ENCODE measurements around the gene RNF217.
"Not testable (repeated sequence)": the region's sequence is repeated elsewhere in the genome, so short reads cannot be mapped to it uniquely, and the experiment has no call there.

The RNF217 gene

DNA sequence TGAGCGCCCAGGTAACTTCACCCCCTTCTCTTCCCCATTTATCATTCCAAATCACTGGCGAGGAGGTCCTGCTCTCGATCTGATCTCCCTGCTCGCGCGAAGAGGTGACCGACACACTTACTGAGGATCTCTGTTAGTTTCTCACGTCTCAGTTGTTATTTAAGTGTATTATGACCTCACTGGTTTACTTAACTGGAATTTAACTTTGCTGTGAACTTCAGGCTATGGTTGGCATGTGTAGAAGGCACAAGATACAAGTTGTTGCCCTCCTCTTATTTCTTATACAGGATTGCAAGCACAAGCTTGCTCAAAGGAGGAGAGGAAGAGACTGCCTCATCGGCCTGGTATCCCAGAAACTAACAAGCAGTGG lies 1.2 kb downstream of the RNF217 start:
- no peak for DNase-seq

DNA sequence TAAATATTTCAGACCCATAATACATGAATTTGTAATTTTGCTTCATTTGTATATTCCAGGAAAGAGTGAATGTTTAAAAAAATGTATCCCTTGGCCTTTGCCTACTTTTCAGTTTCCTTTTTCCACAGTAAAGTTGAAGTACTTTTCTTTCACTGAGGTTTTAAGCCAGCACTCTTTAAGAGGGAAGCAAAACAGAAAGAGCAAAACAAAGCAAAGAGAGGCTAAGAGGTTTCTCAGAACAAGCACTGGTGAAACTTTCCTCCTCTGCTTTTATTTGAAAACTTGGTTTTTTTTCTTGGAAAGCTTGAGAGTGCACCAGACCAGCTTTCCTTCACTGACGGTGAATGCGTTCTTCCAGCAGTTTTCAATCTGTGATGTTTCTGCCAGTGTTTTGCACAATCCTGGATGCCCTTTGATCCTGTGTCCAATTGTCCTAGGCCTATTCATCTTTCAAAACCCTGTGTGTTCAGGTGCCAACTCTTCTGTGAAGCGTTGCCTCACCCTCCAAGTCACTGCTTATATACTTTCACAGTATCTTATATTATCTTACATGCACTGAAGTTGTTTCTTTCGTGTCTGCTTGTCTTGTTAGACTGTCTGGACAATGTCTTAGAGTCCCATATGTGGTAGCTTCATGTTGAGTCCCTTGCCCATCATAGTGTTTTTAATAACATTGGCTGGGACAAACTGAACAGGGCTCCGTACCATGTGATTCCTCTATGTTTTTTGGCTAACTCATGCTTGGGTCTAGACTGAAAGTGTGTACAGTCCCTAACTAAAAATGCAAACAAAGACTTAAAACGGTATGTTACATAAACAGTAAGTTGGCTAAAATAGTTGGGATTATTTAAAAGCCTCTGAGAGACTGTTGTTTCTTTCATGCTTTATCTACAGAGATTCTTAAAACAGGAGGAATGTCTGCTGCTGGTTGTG lies 1.9 kb downstream of the RNF217 start:
- DNase-seq, result no peak

DNA sequence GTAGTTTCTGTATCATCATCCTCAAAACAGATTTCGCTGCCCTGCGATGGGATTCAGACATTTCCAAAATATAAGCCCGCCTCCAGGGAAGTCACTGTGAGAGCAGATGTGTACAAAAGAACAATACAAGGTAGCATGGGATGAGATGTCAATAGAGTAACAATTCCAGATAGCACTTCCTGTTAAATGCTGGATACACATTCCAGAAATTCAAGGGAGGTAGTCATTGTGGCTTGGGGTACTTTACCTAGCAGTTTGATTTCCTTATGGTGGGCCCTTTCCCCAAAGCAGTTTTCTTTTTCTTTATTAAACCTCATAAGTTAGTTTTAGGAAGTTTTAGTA lies 2.5 kb downstream of the RNF217 start:
- DNase-seq, result no peak

DNA sequence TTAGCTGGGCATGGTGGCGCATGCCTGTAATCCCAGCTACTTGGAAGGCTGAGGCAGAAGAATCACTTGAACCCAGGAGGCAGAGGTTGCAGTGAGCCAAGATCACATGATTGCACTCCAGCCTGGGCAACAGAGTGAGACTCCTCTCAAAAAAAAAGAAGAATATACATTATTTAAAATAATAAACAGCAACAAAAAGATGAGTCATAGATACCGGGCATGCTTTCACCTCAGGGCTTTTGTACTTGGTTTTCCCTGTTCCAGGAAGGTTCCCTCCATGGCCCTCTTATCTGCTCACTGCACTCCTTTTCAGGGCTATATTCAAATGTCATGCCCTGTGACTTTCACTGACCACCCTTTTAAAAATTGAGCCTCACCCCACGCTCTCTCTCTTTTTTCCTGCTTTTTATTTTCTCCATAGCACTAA lies 3.2 kb downstream of the RNF217 start:
- not testable (repeated sequence) for DNase-seq

DNA sequence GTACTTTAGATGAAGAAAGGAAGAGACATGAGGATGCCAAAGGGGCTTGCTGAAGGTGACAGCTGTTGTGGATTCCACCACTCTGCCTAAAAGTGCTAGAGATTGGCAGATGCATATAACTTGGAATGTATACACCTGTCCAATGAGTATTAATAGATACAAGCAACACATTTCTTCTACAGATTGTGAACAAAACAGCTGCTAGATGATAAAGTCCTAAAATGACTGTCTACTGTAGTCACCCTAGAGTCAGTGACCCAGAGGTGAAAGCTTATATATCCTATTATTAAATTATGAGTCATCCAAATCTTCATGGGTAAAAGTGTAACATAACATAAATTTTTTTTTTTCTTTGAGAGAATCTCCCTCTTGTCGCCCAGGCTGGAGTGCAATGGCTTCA lies 5.2 kb downstream of the RNF217 start:
- no peak for DNase-seq

DNA sequence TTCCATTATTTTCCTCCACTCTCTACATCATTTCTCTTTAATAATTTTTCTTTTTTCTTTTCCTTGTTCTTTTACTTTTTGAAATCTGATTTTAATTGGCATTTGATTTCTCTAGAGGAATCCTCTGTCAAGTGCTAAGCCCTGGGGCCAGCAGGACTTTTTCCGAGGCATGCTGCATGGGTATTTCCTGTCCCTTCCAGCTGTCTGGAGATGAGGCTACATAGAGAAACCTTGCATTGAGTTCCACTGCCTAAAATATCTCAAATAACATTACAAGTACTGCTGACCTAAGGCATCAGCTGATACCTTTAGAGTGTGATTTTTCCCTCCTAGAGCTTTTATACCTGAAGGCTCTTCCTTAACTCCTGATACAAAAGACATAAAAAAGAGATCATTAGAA lies 6.2 kb downstream of the RNF217 start:
- DNase-seq, result no peak

DNA sequence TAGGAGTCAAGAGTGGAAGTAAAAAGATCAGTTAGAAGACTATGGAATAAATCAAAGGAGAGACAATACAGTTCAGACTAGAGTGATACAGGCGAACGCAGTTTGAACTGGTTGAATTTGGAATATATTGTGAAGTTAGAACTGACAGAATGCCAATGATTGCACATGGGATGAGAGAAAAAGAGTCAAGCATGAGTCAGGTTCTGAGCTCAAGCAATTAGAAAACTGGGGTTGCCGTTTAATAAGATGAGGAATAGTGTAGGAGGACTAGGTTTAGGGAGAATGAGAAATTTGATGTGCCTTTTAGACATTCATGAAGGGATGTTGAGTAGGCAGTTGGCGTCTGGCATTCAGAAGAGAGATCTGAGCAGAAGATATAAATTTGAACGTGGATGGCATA lies 8.0 kb downstream of the RNF217 start:
- no peak for DNase-seq

DNA sequence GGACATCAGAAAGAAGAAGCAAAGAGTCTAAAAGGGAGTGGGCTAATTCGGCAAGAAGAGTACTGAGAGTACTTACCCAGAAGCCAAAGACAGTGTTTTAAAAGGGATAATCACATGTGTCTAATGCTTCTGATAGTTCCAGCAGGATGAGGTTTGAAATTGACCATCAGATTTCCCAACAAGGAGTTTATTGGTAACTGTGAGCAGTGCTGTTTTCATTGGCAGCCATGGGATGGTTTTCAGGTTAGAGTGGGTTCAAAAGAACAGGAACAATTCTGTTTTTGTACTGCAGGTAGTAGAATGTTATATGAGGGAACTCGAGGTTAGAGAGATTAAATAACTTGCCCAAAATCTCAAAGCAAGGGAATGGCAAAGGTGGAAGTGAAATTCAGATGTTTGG lies 8.5 kb downstream of the RNF217 start:
- DNase-seq, result no peak

DNA sequence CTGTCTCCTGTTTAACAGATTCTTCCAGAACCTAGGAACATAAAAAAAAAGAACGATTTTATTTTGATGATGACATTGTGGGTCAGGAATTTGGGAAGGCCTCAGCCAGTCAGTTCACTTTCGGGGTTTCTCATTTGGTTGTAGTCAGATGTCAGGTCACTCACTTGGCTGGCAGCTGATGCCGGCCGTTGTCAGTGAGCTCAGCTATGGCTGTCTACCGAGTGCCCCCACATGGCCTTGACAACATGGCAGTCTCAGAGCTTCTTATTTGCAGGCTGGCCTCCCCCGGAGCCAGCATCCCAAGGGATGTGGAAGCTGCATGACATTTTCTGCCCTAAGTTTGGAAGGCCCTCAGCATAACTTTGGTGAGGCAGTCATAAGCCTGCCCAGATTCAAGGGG lies 11.5 kb downstream of the RNF217 start:
- no peak for DNase-seq

DNA sequence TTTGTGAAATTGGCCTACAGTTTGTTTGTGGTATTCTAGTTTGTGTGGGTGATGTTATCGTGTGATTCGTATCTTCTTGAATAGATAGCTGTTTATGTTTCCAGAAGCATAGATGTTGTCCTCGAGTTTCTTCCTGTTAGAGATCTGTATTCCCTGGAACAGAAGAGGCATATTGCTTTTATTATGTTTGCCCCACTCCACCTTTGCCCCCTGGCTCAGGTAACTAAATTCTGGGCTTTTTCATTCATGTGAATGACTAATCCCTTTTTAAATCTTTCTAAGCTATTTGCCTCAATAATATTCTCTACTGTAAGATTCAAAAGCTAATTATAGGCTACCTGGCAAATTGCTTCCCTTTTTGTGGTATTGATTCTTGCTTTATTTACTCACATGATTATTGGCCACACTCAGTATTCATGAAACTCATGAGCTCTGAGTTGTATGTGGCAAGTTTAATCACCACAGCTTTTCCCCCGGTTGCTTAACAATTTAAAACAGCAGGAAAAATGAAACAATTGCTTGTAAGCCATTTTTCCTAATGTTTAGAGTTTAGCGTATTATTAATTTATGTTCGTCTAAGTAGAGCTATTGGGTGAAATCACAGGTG lies 12.6 kb downstream of the RNF217 start:
- no peak for DNase-seq

DNA sequence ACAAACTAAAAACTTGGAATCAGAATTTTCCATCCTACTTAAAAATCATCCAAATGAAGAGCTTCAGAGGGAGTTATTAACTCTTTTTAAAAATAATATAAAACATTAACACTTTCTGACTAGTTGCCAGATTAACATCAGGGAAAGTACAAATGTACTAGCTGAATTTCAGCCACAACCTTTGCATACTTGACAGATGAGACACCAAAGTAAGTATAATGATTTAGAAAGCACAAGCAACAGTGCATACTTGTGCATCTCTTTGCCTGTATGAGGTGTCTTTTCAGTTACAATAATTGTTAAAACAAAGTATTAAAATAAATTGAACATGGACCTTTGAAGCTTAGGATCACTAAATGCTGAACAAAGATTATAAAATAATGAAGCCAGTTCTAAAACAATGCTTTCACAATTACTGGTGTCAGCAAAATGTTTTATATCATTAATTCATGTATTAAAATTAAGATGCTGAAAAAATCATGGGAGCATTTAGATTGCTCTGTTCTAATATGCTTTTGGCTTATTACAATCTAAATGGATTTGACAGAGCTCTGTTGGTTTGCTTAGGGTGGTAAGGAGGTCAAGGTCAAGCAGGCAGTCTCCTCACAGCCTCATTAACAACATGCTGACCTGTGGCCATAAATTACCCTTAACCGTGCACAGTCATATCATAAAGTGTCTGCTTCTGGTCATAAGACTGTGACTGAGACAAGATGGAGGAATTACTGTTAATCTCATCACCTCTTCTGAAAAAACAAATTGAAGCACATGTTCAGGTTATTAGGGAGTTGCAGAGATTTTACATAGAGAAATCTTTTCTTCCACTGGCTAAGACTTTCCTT lies 15.1 kb downstream of the RNF217 start:
- no peak for DNase-seq

DNA sequence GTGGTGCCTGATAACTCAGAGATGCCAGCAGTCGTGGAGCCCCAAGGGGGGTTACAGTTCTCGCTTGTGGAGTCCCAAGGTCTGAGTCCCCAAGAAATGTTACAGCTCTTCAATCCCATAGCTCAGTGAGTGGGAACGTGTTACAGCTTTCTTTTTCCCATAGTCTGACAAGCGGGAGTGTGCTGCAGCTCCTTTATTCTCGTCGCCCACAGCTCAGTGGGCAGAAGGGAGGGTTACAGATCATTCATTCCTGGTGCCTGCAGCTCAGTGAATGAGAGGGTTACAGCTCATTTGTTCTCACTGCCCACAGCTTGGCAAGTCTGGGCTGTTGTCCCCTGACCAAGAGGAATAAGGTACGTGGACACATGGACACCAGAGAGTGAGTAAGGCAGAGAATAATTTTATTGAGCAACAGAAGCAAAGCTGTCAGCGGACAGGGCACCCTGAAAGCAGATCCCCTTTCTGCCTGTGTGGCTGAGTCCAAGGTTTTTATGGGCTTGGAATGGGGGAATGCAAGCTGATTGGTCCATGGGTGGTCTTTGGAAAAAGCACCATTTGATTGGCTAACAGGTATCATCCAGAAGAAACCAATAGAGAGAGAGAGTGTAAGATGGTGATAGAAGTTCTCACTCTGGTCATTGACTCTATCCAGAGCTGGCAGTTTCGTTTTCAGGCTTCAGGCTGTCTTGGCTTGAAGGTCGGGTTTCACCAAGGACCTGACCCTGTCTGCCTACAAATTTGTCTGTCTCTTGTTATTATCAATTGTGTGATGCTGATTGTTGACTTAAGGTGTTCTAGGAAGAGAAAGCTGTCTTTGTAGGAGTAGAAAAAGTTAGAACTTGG lies 16.4 kb downstream of the RNF217 start:
- no peak for DNase-seq

DNA sequence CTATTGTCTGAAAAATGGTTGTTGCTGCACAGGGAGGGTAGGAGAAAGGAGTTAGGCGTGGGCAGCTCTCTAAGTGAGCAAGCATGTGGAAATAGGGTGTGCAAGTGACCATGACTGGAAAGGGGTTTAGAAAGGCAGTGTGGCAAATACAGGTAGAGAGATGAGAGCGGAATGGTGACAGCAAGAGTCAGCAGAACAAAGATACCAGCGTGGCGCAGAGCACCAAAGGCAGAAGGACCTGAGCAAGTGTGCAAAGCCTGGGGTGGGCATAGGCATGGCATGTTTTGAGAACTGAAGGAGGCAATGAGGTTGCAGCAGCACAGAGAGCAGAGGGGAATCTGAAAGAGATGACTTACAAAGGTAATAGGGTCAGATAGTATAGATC lies 17.0 kb downstream of the RNF217 start:
- DNase-seq, result no peak

DNA sequence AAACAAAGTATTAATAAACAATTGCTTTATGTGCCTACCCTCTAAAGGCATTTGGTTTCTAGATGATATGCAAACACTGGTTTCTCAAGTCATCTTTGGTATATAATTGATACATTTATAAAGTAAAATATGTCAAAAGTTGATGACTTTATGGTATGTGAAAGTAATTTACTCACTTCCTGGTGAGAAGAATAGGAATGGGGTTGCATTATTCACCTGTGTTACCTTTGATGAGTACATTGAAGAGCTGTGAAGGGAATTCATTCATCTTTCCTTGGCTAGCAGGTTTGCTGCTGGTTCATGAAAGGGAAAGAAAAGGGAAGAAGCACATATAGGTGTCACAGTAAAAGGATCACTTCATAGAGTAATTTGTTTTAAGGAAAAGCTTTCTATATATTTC lies 20.4 kb downstream of the RNF217 start:
- no peak for DNase-seq

DNA sequence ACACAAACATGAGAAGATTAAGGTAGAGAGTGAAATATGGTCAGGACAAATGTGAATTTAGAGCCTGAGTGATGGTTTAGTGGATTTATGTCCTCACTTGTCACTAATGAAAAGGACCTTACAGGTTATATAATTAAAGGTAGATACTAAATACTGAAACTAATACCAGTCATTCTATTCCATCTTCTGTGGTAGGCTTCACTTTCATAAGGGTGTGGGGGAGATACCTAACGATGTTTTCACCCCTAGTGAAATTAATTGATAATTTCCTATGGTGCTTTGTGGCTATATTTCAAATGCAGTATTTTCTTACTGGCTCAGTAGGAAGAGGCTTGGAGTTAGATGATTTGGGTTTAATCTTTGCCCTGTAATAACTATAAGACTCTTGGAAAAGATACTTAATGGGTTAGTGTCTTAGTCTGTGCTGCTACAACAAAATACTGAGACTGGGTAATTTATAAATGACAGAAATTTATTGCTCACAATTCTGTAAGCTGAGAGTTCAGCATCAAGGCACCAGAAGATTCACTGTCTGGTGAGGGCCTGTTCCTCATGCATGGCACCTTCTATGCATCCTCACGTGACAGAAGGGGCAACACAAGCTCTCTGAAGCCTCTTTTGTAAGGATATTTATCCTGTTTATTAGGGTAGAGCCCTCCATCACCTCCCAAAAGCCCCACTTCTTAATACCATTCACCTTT lies 21.3 kb downstream of the RNF217 start:
- DNase-seq, result no peak

DNA sequence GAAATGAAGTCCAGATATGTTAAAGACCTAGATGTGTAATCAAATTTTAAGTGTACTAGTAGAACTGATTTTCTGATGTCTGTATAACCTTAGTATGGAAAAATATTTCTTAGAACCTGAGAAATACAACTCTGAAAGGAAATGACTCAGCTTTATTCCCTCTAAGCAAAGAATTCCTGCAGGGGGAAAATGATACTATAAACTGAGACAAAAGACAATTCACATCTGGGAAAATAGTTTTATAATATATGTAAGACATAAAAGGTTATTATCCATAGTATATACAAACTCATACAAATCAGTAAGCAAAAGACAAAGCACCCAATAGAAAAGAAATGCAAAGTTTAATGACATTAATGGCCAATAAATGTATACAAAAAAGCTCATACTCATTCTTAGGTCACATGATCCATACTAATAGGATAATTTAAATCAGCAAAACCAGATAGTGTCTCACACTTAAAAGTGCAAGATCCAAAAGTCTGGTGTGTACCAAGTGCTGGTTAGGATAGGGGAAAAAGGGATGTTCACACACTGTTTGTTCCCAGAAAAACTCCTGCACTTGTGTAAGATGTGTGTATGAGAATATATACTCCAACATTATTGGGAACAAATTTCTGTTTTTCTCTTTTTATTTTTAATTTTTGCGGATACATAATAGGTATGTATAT lies 22.6 kb downstream of the RNF217 start:
- DNase-seq, result no peak

DNA sequence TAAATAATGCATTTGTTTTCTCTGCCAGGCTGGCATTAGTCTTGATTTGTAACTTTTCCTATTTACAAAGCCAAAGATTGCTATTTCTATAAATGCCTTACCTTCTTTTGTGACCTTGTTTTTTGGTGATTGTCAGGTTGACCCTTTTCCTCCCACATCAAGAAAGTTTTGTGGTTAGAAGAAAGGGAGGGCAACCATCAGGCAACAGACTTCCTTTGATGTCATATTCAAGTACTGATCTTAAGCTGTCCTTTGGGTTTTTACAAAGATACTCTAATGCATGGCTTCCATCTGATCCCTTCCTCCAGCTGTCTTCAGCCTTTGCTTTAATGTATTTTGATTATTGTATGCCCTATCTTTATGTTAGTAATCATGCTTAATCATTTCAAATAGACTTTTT lies 23.9 kb downstream of the RNF217 start:
- no peak for DNase-seq

DNA sequence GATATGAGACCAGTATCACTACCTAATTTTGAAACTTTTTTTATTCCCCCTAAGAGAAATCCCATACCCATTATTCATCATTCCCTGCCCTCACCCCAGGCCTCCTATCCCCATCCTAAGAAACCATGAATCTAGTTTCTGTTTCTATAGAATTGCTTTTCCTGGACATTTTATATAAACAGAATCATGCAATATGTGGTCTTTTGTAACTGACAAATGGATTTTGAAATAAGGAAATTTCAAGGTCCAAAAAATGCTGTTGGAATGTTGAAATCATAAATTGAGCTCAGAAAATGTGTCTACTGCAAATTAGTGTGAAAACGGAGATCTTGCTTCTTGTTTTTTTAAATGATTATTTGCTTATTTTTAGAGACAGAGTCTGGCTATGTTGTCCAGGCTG lies 25.1 kb downstream of the RNF217 start:
- DNase-seq, result no peak

DNA sequence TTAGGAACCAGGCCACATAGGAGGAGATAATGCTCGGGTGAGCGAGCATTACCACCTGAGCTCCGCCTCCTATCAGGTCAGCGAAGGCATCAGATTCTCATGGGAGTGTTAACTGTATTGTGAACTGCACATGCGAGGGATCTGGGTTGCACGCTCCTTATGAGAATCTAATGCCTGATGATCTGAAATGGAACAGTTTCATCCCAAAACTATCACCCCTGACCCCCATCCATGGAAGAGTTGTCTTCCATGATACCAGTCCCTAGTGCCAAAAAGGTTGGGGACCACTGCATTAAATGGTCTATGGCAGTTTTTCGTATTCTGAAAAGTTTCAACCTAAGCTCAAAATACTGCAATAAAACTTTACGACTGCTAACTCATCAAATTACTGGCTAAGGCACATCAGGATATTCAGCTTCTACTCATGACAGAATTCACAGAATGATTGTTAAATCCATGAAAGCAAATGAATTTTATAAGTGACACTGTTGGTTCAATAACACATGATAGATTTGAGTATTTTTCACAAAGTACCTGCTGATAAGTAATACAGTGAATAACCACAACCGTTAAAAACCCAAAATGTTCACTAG lies 25.9 kb downstream of the RNF217 start:
- no peak for DNase-seq

DNA sequence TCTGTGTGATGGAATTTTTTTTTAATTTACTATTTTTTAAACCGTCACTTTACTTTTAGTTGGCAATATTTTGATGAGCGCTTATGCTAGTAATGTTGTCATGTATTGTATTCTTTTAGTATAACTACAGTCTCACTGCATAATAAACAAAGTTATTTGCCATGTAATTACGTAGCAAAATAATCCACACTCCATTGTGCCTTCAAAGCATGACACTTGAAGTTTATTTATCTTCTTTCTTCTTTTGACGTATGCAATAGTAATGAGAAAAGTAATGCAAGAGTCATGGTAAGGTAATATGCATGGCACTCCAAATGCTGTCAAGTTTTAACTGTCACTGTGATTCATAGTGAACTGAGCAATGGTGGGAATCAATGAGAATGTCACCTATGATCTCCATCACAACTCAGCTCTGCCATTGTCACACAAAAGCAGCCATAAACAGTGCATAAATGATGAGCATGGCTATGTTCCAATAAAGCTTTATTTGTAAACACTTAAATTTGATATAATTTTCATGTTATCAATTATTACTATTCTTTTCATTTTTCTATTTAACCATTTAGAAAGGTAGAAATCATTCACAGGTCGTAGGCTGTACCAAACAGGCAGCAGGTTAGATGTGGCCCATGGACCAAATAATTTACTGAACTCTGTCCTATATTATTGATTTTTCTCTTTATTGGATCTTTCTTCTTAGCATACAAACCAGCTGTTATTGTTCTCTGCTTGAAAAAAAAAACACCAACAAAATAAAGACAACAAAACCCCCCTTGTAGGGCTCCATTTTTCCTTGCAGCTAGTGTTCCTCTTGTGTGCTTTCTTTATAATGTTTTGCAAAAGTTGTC lies 27.1 kb downstream of the RNF217 start:
- no peak for DNase-seq

Data from bone marrow (tissue), 2 donors.